HEK293 (cell line): ENCODE data around the gene NHLRC1.

Experiments
- CTCF ChIA-PET: fragments of 350-600 bp; formaldehyde crosslinking; extraction: SDS; loops from one replicate; lab custom pipeline; 2021; ENCODE audit warnings: antibody characterized with exemption; lab: Yijun Ruan, JAX
- POLR2A ChIA-PET: fragments of 300-600 bp; formaldehyde crosslinking; extraction: SDS; loops from one replicate; lab custom pipeline; 2020; ENCODE audit warnings: antibody characterized with exemption, inconsistent platforms; lab: Yijun Ruan, JAX
- H3K27ac ChIP-seq: fragments of 200-500 bp; sonication (Bioruptor generic); 2 replicates; pipeline ENCODE4 v1.5.1; 2014; ENCODE audit warnings: low read depth, low read length, control low read depth, inconsistent platforms; ENCODE audit errors: extremely low read depth
- H3K36me3 ChIP-seq, 2 experiments: fragments of 200-500 bp in 1 of 2; sonication (Bioruptor generic) in 1 of 2; 1 replicate in 1 of 2; 2 replicates in 1 of 2; pipeline ENCODE4 v1.5.1; 2014 to 2017; ENCODE audit warnings: inconsistent platforms in 2 of 2, low read length in 2 of 2; ENCODE audit not compliant: control insufficient read depth in 2 of 2, insufficient read depth in 1 of 2
- H3K4me1 ChIP-seq: fragments of 200-500 bp; sonication (Bioruptor generic); 2 replicates; pipeline ENCODE4 v1.5.1; 2014; ENCODE audit warnings: mild to moderate bottlenecking, low read length, inconsistent platforms; ENCODE audit not compliant: control insufficient read depth, insufficient read depth
- H3K4me3 ChIP-seq: 2 replicates; pipeline ENCODE4 v1.5.1; 2011; ENCODE audit warnings: low read depth, mild to moderate bottlenecking, control low read depth, low read length, moderate library complexity
- H3K9me3 ChIP-seq: fragments of 200-500 bp; sonication (Bioruptor generic); 2 replicates; pipeline ENCODE4 v1.5.1; 2014; ENCODE audit warnings: low read depth, low read length, inconsistent platforms; ENCODE audit not compliant: control insufficient read depth, insufficient read depth
- AEBP2 ChIP-seq: fragments of 450-650 bp; formaldehyde crosslinking; IDR thresholded peaks from 2 replicates; pipeline ENCODE4 v1.5.1; 2016; ENCODE audit warnings: missing biosample characterization, missing genetic modification characterization, borderline replicate concordance
- GLI2 ChIP-seq: fragments of 450-650 bp; formaldehyde crosslinking; IDR thresholded peaks from 2 replicates; pipeline ENCODE4; 2017; ENCODE audit warnings: missing biosample characterization, missing genetic modification characterization, low read depth, borderline replicate concordance
- PRDM10 ChIP-seq: fragments of 450-650 bp; formaldehyde crosslinking; IDR thresholded peaks from 2 replicates; pipeline ENCODE4 v1.5.1; 2016; ENCODE audit warnings: missing biosample characterization, missing genetic modification characterization
- ZBTB44 ChIP-seq: fragments of 450-650 bp; IDR thresholded peaks from 2 replicates; pipeline ENCODE4 v1.5.1; 2018; ENCODE audit warnings: missing biosample characterization, mild to moderate bottlenecking, missing genetic modification characterization
- ZBTB48 ChIP-seq: fragments of 450-650 bp; formaldehyde crosslinking; IDR thresholded peaks from 2 replicates; pipeline ENCODE4 v1.5.1; 2016; ENCODE audit warnings: missing biosample characterization, missing genetic modification characterization
- ZFP3 ChIP-seq: fragments of 450-650 bp; formaldehyde crosslinking; IDR thresholded peaks from 2 replicates; pipeline ENCODE4 v1.5.1; 2016; ENCODE audit warnings: low read depth, missing biosample characterization, missing genetic modification characterization
- ZIC2 ChIP-seq: fragments of 450-650 bp; formaldehyde crosslinking; IDR thresholded peaks from 2 replicates; pipeline ENCODE4 v1.5.1; 2016; ENCODE audit warnings: missing biosample characterization, missing genetic modification characterization
- ZNF10 ChIP-seq: fragments of 450-650 bp; formaldehyde crosslinking; IDR thresholded peaks from 2 replicates; pipeline ENCODE4 v1.5.1; 2017; ENCODE audit warnings: missing biosample characterization, missing genetic modification characterization
- ZNF121 ChIP-seq: fragments of 450-650 bp; formaldehyde crosslinking; IDR thresholded peaks from 2 replicates; pipeline ENCODE4 v1.5.1; 2016; ENCODE audit warnings: missing biosample characterization, missing genetic modification characterization
- ZNF19 ChIP-seq: fragments of 450-650 bp; formaldehyde crosslinking; IDR thresholded peaks from 2 replicates; pipeline ENCODE4; 2016; ENCODE audit warnings: missing biosample characterization, missing genetic modification characterization, low read depth
- ZNF23 ChIP-seq: fragments of 450-650 bp; formaldehyde crosslinking; IDR thresholded peaks from 2 replicates; pipeline ENCODE4 v1.5.1; 2016; ENCODE audit warnings: missing biosample characterization, missing genetic modification characterization, borderline replicate concordance
- ZNF391 ChIP-seq: fragments of 450-650 bp; formaldehyde crosslinking; IDR thresholded peaks from 2 replicates; pipeline ENCODE4 v1.5.1; 2016; ENCODE audit warnings: low read depth, missing biosample characterization, missing genetic modification characterization, borderline replicate concordance
- ZNF560 ChIP-seq: fragments of 450-650 bp; formaldehyde crosslinking; IDR thresholded peaks from 2 replicates; pipeline ENCODE4 v1.5.1; 2017; ENCODE audit warnings: missing biosample characterization, missing genetic modification characterization, borderline replicate concordance
- ZNF585B ChIP-seq: fragments of 450-650 bp; formaldehyde crosslinking; IDR thresholded peaks from 2 replicates; pipeline ENCODE4 v1.5.1; 2016; ENCODE audit warnings: missing biosample characterization, missing genetic modification characterization
- ZNF623 ChIP-seq: fragments of 450-650 bp; formaldehyde crosslinking; IDR thresholded peaks from 2 replicates; pipeline ENCODE4 v1.5.1; 2016; ENCODE audit warnings: missing biosample characterization, missing genetic modification characterization
- ZNF629 ChIP-seq: fragments of 450-650 bp; formaldehyde crosslinking; IDR thresholded peaks from 2 replicates; pipeline ENCODE4 v1.5.1; 2017; ENCODE audit warnings: missing biosample characterization, missing genetic modification characterization
- ZNF670 ChIP-seq: fragments of 450-650 bp; formaldehyde crosslinking; IDR thresholded peaks from 2 replicates; pipeline ENCODE4 v1.5.1; 2016; ENCODE audit warnings: missing biosample characterization, missing genetic modification characterization, low read depth
- ZNF791 ChIP-seq: fragments of 450-650 bp; formaldehyde crosslinking; IDR thresholded peaks from 2 replicates; pipeline ENCODE4 v1.5.1; 2016; ENCODE audit warnings: missing biosample characterization, missing genetic modification characterization
- ZSCAN30 ChIP-seq: fragments of 450-650 bp; IDR thresholded peaks from 2 replicates; pipeline ENCODE4 v1.5.1; 2018; ENCODE audit warnings: missing biosample characterization, mild to moderate bottlenecking, missing genetic modification characterization, moderate library complexity
- TF ChIP-seq, protein P1 (sequence below): fragments of 450-650 bp; formaldehyde crosslinking; IDR thresholded peaks from 2 replicates; pipeline ENCODE4 v1.5.1; 2017; ENCODE audit warnings: missing biosample characterization, missing genetic modification characterization
- TF ChIP-seq, protein P2 (sequence below): fragments of 450-650 bp; formaldehyde crosslinking; IDR thresholded peaks from 2 replicates; pipeline ENCODE4 v1.5.1; 2016; ENCODE audit warnings: missing biosample characterization, missing genetic modification characterization

Gene NHLRC1

DNA sequence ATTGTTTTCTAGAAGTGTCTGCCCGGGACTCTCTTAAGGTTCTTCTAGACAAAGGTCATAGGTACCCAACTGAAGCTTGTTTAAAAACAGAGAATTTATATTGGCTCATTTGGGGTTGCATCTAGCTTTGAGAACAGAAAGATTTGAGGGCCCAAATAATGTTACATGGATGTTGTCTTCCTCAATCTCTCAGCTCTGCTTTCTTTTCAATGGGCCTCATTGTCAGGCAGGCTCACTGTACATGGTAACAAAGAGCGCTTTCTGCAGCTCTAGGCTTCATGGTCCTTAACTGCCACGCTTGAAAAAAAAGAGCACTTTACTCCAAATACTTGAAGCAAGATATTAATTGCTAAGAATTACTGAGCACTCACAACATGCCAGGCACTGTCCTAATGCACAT lies 22.2 kb downstream of the NHLRC1 start (continued):
- TF ChIP-seq ZNF10 (tag by site-specific recombination) (no peak), ZNF121 (tag by site-specific recombination) (no peak)

- Histone ChIP-seq H3K9me3 (no peaks in the 10 kb centered on the region), H3K27ac (no peak overlapping the region), H3K4me1 (0 out of 2 replicates have a peak, but pooled peaks cover 4% of the 10 kb centered on the region), H3K36me3 (no peaks in the 10 kb centered on the region), H3K4me3 (no peak overlapping the region)
- TF ChIP-seq ZNF19 (tag by site-specific recombination), result no peak
- TF ChIP-seq ZIC2 (tag by site-specific recombination), result no peak
- TF ChIP-seq ZNF670 (tag by site-specific recombination), result no peak
- no peak for TF ChIP-seq ZNF391 (tag by site-specific recombination)
- no peak for TF ChIP-seq ZFP3 (tag by site-specific recombination)
- no peak for TF ChIP-seq PRDM10
- POLR2A ChIA-PET, result no interaction called here
- CTCF ChIA-PET, result interaction anchor here (1.2 kb wide), 1 partner anchor 23 kb away, joined by 7 read pairs; the partner anchor contains the start of gene NHLRC1
Observed at GRCh38 chr6:18099511-18099910, 23.0 kb downstream of the NHLRC1 start.

GRCh38 chr6:18096423-18096822 lies 26.1 kb downstream of the NHLRC1 start:
- no peak overlapping the region for H3K27ac ChIP-seq
- TF ChIP-seq ZNF629 (tag by site-specific recombination), result no peak
- no peak for TF ChIP-seq ZBTB48
- H3K4me3 ChIP-seq, result no peak overlapping the region
- ChIA-PET CTCF (no interaction called here), POLR2A (no interaction called here)
- H3K9me3 ChIP-seq, result no peaks in the 10 kb centered on the region
- no peaks in the 10 kb centered on the region for H3K36me3 ChIP-seq
- H3K4me1 ChIP-seq, result 0 out of 2 replicates have a peak, but pooled peaks cover 4% of the 10 kb centered on the region

- H3K36me3 ChIP-seq, result no peaks in the 10 kb centered on the region
- POLR2A ChIA-PET, result no interaction called here
- H3K9me3 ChIP-seq, result no peaks in the 10 kb centered on the region
- CTCF ChIA-PET, result interaction anchor here (1.0 kb wide), 1 partner anchor 32 kb away, joined by 3 read pairs; no protein-coding TSS in a partner anchor
- H3K4me3 ChIP-seq, result no peak overlapping the region
- H3K27ac ChIP-seq, result no peak overlapping the region
- no peaks in the 10 kb centered on the region for H3K4me1 ChIP-seq
- TF ChIP-seq, protein P1, sequence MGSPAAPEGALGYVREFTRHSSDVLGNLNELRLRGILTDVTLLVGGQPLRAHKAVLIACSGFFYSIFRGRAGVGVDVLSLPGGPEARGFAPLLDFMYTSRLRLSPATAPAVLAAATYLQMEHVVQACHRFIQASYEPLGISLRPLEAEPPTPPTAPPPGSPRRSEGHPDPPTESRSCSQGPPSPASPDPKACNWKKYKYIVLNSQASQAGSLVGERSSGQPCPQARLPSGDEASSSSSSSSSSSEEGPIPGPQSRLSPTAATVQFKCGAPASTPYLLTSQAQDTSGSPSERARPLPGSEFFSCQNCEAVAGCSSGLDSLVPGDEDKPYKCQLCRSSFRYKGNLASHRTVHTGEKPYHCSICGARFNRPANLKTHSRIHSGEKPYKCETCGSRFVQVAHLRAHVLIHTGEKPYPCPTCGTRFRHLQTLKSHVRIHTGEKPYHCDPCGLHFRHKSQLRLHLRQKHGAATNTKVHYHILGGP (tag by site-specific recombination), result no peak
- TF ChIP-seq ZNF585B (tag by site-specific recombination), result no peak
- TF ChIP-seq ZNF623 (tag by site-specific recombination), result no peak
- TF ChIP-seq GLI2 (tag by site-specific recombination), result no peak
- TF ChIP-seq ZBTB48, result no peak
- TF ChIP-seq ZNF791 (tag by site-specific recombination), result no peak
- no peak for TF ChIP-seq ZNF23
- TF ChIP-seq ZNF560 (tag by site-specific recombination), result no peak
- TF ChIP-seq ZBTB44 (tag by site-specific recombination), result no peak
- TF ChIP-seq ZSCAN30, result no peak
- no peak for TF ChIP-seq AEBP2 (tag by site-specific recombination)
- TF ChIP-seq, protein P2, sequence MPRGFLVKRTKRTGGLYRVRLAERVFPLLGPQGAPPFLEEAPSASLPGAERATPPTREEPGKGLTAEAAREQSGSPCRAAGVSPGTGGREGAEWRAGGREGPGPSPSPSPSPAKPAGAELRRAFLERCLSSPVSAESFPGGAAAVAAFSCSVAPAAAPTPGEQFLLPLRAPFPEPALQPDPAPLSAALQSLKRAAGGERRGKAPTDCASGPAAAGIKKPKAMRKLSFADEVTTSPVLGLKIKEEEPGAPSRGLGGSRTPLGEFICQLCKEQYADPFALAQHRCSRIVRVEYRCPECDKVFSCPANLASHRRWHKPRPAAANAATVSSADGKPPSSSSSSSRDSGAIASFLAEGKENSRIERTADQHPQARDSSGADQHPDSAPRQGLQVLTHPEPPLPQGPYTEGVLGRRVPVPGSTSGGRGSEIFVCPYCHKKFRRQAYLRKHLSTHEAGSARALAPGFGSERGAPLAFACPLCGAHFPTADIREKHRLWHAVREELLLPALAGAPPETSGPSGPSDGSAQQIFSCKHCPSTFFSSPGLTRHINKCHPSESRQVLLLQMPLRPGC (tag by site-specific recombination), result no peak
Observed at GRCh38 chr6:18091382-18091781, 31.1 kb downstream of the NHLRC1 start.
